SK-N-SH treated with all-trans-retinoic acid at 6 μM for 48 hours (cell line): Measurements from ENCODE around the gene SLC2A1.

Source experiments
- ATAC-seq: fragments of 200-7000 bp; cut with Tn5 transposase; 3 replicates; pipeline ENCODE4 v1.9.1; 2020; ENCODE audit warnings: mild to moderate bottlenecking, moderate library complexity
- ARNTL ChIP-seq: fragments of 450-650 bp; formaldehyde crosslinking; IDR thresholded peaks from 2 replicates; pipeline ENCODE4 v1.5.0; 2020; ENCODE audit warnings: low read depth, mild to moderate bottlenecking, moderate library complexity, borderline replicate concordance
- BACH2 ChIP-seq: fragments of 250-450 bp; sonication (Bioruptor Pico); IDR thresholded peaks from 2 replicates; pipeline ENCODE4 v1.9.0; 2021; ENCODE audit warnings: mild to moderate bottlenecking, borderline replicate concordance
- CSDC2 ChIP-seq: fragments of 250-450 bp; sonication (Bioruptor Pico); IDR thresholded peaks from 2 replicates; pipeline ENCODE4 v1.5.0; 2020; ENCODE audit warnings: mild to moderate bottlenecking, moderate library complexity
- GLIS3 ChIP-seq: fragments of 250-450 bp; sonication (Bioruptor Pico); IDR thresholded peaks from 2 replicates; pipeline ENCODE4 v1.5.0; 2020; ENCODE audit warnings: mild to moderate bottlenecking, moderate library complexity
- ISL1 ChIP-seq: fragments of 250-450 bp; sonication (Bioruptor Pico); IDR thresholded peaks from 2 replicates; pipeline ENCODE4 v2.1.2; 2022; ENCODE audit warnings: mild to moderate bottlenecking, moderate library complexity
- OSR1 ChIP-seq: fragments of 250-450 bp; sonication (Bioruptor Pico); IDR thresholded peaks from 2 replicates; pipeline ENCODE4 v1.8.0; 2022; ENCODE audit warnings: moderate library complexity, mild to moderate bottlenecking, inconsistent platforms
- RARB ChIP-seq: fragments of 250-450 bp; sonication (Bioruptor Pico); IDR thresholded peaks from 2 replicates; pipeline ENCODE4 v1.8.0; 2021; ENCODE audit warnings: mild to moderate bottlenecking, moderate library complexity
- SNAI2 ChIP-seq: fragments of 250-450 bp; sonication (Bioruptor Pico); IDR thresholded peaks from 2 replicates; pipeline ENCODE4 v1.5.0; 2020; ENCODE audit warnings: mild to moderate bottlenecking, moderate library complexity
- TCF4 ChIP-seq: fragments of 250-450 bp; sonication (Bioruptor Pico); IDR thresholded peaks from 2 replicates; pipeline ENCODE4 v1.8.0; 2021; ENCODE audit warnings: mild to moderate bottlenecking, moderate library complexity, borderline replicate concordance
- TOX ChIP-seq: fragments of 250-450 bp; sonication (Bioruptor Pico); IDR thresholded peaks from 2 replicates; pipeline ENCODE4 v1.8.0; 2021; ENCODE audit warnings: mild to moderate bottlenecking, moderate library complexity, borderline replicate concordance
- ZC3H10 ChIP-seq: fragments of 250-450 bp; sonication (Bioruptor Pico); IDR thresholded peaks from 2 replicates; pipeline ENCODE4 v1.5.1; 2021; ENCODE audit warnings: mild to moderate bottlenecking, moderate library complexity
- ZFP3 ChIP-seq: fragments of 250-450 bp; sonication (Bioruptor Pico); IDR thresholded peaks from 2 replicates; pipeline ENCODE4 v1.5.0; 2020; ENCODE audit warnings: mild to moderate bottlenecking, moderate library complexity
- ZFP30 ChIP-seq: fragments of 450-650 bp; formaldehyde crosslinking; IDR thresholded peaks from 2 replicates; pipeline ENCODE4 v1.5.0; 2022; ENCODE audit warnings: mild to moderate bottlenecking, moderate library complexity
- ZNF565 ChIP-seq: fragments of 450-650 bp; formaldehyde crosslinking; conservative IDR thresholded peaks from 2 replicates; pipeline ENCODE4 v1.5.0; 2020; ENCODE audit warnings: low read depth, mild to moderate bottlenecking, moderate library complexity
- ZNF70 ChIP-seq: fragments of 450-650 bp; formaldehyde crosslinking; IDR thresholded peaks from 2 replicates; pipeline ENCODE4 v1.5.0; 2020; ENCODE audit warnings: mild to moderate bottlenecking, moderate library complexity
- TF ChIP-seq, protein P1 (sequence below): fragments of 250-450 bp; sonication (Bioruptor Pico); IDR thresholded peaks from 2 replicates; pipeline ENCODE4 v1.5.1; 2020; ENCODE audit warnings: low read depth, mild to moderate bottlenecking, moderate library complexity
- TF ChIP-seq, protein P2 (sequence below): fragments of 250-450 bp; sonication (Bioruptor Pico); IDR thresholded peaks from 2 replicates; pipeline ENCODE4 v1.8.0; 2021; ENCODE audit warnings: low read depth, mild to moderate bottlenecking, moderate library complexity, borderline replicate concordance
- TF ChIP-seq, protein P3 (sequence below): fragments of 250-450 bp; sonication (Bioruptor Pico); IDR thresholded peaks from 2 replicates; pipeline ENCODE4 v1.5.1; 2021; ENCODE audit warnings: mild to moderate bottlenecking, moderate library complexity
- TF ChIP-seq, protein P4 (sequence below): fragments of 250-450 bp; sonication (Bioruptor Pico); IDR thresholded peaks from 2 replicates; pipeline ENCODE4 v1.8.0; 2020; ENCODE audit warnings: mild to moderate bottlenecking, moderate library complexity, borderline replicate concordance
- TF ChIP-seq, protein P5 (sequence below): fragments of 250-450 bp; sonication (Bioruptor Pico); IDR thresholded peaks from 2 replicates; pipeline ENCODE4 v1.5.0; 2020; ENCODE audit warnings: mild to moderate bottlenecking, moderate library complexity

SLC2A1 gene

DNA sequence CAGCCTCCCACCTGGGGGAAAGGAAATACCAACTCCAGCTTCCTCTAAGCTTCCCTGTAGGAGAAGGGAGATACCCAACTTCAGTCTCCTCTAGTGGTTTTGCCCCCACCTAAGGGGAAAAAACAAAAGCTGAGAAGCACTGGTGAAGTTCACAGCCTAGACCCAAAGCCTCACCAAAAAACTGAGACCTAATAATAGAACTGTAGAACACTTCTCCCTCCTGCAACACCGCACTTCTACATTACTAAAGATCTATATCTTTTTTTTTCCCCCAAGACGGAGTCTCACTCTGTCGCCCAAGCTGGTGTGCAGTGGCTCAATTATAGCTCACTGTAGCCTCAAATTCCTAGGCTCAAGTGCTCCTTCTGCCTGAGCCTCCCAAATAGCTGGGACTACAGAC is 43.2 kb downstream of the SLC2A1 start:
- no peak for TF ChIP-seq ZFP30 (CRISPR knock-in tag)
- TF ChIP-seq, protein P1, sequence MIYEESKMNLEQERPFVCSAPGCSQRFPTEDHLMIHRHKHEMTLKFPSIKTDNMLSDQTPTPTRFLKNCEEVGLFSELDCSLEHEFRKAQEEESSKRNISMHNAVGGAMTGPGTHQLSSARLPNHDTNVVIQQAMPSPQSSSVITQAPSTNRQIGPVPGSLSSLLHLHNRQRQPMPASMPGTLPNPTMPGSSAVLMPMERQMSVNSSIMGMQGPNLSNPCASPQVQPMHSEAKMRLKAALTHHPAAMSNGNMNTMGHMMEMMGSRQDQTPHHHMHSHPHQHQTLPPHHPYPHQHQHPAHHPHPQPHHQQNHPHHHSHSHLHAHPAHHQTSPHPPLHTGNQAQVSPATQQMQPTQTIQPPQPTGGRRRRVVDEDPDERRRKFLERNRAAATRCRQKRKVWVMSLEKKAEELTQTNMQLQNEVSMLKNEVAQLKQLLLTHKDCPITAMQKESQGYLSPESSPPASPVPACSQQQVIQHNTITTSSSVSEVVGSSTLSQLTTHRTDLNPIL: no peak
- TF ChIP-seq, protein P2, sequence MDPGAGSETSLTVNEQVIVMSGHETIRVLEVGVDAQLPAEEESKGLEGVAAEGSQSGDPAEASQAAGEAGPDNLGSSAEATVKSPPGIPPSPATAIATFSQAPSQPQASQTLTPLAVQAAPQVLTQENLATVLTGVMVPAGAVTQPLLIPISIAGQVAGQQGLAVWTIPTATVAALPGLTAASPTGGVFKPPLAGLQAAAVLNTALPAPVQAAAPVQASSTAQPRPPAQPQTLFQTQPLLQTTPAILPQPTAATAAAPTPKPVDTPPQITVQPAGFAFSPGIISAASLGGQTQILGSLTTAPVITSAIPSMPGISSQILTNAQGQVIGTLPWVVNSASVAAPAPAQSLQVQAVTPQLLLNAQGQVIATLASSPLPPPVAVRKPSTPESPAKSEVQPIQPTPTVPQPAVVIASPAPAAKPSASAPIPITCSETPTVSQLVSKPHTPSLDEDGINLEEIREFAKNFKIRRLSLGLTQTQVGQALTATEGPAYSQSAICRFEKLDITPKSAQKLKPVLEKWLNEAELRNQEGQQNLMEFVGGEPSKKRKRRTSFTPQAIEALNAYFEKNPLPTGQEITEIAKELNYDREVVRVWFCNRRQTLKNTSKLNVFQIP: no peak
- no peak for ATAC-seq

DNA sequence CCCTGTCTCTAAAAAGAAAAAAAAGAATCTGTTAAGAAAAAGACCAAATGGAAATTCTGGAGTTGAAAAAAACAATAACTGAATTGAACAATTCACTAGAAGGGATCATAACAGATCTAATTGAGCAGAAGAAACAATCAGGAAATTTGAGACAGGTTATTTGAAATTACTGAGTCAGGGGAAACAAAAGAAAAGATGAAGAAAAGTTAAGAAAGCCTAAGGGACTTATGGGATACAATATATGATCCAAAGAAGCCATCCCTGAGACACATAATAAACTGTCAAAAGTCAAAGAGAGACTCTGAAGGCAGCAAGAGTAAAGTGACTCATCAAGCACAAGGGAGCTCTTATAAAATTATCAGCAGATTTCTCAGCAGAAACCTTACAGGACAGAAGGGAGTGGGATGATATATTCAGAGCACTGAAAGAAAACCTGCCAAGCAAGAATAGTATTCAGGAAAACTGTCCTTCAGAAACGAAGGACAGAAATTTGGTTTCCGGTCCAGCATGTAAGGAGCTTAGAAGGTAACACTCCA is 44.5 kb downstream of the SLC2A1 start:
- no peak for ATAC-seq
- TF ChIP-seq, protein P1: no peak
- TF ChIP-seq ZNF70 (no peak), TOX (no peak), RARB (no peak), ARNTL (CRISPR knock-in tag) (no peak), ZFP3 (CRISPR knock-in tag) (no peak), BACH2 (no peak), OSR1 (CRISPR knock-in tag) (no peak), TCF4 (CRISPR knock-in tag) (no peak), ZC3H10 (CRISPR knock-in tag) (no peak), ISL1 (CRISPR knock-in tag) (no peak), SNAI2 (CRISPR knock-in tag) (no peak), ZFP30 (CRISPR knock-in tag) (no peak), ZNF565 (CRISPR knock-in tag) (no peak), CSDC2 (no peak), GLIS3 (no peak)
- TF ChIP-seq, protein P3, sequence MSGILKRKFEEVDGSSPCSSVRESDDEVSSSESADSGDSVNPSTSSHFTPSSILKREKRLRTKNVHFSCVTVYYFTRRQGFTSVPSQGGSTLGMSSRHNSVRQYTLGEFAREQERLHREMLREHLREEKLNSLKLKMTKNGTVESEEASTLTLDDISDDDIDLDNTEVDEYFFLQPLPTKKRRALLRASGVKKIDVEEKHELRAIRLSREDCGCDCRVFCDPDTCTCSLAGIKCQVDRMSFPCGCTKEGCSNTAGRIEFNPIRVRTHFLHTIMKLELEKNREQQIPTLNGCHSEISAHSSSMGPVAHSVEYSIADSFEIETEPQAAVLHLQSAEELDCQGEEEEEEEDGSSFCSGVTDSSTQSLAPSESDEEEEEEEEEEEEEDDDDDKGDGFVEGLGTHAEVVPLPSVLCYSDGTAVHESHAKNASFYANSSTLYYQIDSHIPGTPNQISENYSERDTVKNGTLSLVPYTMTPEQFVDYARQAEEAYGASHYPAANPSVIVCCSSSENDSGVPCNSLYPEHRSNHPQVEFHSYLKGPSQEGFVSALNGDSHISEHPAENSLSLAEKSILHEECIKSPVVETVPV (CRISPR knock-in tag): no peak
- TF ChIP-seq, protein P2: no peak
- TF ChIP-seq, protein P4, sequence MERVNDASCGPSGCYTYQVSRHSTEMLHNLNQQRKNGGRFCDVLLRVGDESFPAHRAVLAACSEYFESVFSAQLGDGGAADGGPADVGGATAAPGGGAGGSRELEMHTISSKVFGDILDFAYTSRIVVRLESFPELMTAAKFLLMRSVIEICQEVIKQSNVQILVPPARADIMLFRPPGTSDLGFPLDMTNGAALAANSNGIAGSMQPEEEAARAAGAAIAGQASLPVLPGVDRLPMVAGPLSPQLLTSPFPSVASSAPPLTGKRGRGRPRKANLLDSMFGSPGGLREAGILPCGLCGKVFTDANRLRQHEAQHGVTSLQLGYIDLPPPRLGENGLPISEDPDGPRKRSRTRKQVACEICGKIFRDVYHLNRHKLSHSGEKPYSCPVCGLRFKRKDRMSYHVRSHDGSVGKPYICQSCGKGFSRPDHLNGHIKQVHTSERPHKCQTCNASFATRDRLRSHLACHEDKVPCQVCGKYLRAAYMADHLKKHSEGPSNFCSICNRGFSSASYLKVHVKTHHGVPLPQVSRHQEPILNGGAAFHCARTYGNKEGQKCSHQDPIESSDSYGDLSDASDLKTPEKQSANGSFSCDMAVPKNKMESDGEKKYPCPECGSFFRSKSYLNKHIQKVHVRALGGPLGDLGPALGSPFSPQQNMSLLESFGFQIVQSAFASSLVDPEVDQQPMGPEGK (CRISPR knock-in tag): no peak
- TF ChIP-seq, protein P5, sequence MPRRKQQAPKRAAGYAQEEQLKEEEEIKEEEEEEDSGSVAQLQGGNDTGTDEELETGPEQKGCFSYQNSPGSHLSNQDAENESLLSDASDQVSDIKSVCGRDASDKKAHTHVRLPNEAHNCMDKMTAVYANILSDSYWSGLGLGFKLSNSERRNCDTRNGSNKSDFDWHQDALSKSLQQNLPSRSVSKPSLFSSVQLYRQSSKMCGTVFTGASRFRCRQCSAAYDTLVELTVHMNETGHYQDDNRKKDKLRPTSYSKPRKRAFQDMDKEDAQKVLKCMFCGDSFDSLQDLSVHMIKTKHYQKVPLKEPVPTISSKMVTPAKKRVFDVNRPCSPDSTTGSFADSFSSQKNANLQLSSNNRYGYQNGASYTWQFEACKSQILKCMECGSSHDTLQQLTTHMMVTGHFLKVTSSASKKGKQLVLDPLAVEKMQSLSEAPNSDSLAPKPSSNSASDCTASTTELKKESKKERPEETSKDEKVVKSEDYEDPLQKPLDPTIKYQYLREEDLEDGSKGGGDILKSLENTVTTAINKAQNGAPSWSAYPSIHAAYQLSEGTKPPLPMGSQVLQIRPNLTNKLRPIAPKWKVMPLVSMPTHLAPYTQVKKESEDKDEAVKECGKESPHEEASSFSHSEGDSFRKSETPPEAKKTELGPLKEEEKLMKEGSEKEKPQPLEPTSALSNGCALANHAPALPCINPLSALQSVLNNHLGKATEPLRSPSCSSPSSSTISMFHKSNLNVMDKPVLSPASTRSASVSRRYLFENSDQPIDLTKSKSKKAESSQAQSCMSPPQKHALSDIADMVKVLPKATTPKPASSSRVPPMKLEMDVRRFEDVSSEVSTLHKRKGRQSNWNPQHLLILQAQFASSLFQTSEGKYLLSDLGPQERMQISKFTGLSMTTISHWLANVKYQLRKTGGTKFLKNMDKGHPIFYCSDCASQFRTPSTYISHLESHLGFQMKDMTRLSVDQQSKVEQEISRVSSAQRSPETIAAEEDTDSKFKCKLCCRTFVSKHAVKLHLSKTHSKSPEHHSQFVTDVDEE (CRISPR knock-in tag): no peak
